Uterus (tissue), 2 donors: ENCODE data around the gene MAB21L4.

ENCODE experiments used
- CTCF ChIP-seq, 4 experiments: fragments of 200-600 bp in 2 of 4; fragments of 450-650 bp in 2 of 4; sonication (generic) in 2 of 4; IDR thresholded peaks; one replicate each; pipeline ENCODE4 v1.5.1; 2016 to 2019; ENCODE audit warnings: antibody characterized with exemption in 4 of 4, mild to moderate bottlenecking in 2 of 4, moderate library complexity in 1 of 4
- POLR2A ChIP-seq, 2 donors: fragments of 450-650 bp; IDR thresholded peaks; one replicate each; pipeline ENCODE4 v1.6.1; 2016; ENCODE audit warnings: antibody characterized with exemption in 2 of 2, mild to moderate bottlenecking in 1 of 2, moderate library complexity in 1 of 2

DNA sequence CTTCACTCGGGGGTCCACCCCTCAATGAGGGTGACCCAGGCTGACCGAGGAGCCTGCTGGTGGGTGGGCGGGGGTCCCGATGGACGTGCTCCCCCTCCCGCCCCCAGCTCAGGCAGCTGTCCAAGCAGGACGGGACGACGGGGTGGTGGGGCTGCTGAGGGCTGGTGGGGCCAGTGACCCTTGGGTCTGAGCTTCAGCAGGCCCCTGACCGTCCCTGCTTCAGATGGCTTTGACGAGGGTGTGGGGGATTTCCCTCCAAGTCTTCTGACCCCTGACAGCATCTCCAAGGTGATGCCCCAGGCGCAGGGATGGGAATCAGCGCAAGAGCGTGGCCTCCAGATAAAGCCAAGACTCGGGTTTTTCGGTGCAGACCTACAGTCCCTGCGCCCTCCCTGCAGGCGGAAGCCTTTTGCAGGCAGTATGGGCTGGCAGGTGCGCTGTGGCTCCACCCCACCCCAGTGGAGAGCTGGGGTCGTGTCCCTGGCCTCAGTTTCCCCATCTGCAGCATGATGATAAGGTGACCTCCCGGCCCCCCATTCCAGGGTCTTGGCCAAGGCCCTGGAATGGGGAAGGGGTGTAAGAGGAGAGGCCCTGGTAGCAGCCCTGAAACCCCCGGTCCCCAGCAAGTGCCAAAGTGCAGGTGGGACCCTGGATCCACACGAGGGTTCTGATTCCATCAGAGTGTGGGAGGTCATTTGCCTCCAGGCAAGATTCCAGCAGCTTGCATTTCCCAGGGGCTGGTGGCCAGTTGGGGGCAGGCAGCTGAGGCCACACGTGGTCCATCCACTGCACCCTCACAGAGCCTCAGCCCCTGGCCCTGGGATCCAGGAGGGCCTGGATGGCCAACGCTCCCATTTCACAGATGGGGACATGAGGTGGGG is 18.9 kb upstream of the MAB21L4 start:
- TF ChIP-seq CTCF (IDR thresholded peaks at IDR 0.05) = no peak
- TF ChIP-seq POLR2A (IDR thresholded peaks at IDR 0.05) = no peak
